ENCODE measurements around the gene MTMR2.

MTMR2 gene

DNA sequence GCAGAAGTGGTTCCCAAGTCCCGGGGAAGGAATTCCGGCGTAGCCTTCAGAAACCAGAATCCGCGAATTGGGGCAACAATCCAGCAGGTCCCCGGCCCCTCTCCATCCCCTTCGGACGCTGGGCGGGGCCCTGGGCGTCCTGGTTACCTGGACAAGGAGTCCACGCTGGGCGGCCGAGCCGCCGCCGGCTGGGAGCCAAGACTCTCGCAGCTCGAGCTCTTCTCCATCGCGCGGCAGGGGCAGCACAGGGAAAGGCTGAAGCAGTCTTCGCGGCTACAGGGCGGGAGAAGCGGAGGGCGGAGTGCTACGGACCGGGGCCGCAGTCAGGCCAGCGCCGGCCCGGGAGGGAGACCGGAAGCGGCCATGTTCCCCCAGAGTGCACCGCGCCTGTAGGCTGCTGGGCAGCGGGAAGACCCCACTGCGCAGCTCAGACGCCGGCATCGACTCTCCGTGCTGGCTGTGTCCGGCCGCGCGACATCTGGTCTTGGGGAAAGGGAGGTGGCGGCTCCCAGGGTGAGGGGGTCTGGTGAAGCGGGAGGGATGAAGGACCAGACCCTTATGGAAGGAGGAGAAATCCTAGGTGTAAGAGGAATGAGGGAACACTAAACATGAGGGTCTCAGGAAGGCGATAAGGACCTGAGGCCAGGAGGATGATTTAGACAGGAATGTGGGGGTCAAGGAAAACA lies at the start of gene MTMR2:
Gene MTMR2, minus strand, starts transcription at position 380 of the 686 bp plus-strand sequence. Its CDS starts 153 bp downstream, at position 227.
- in situ Hi-C loops (cut with HindIII; ENCODE audit: low sequenced_read_pairs), result loop anchor here (10.0 kb wide), 1 partner anchor 441 kb away; no protein-coding TSS in a partner anchor

DNA sequence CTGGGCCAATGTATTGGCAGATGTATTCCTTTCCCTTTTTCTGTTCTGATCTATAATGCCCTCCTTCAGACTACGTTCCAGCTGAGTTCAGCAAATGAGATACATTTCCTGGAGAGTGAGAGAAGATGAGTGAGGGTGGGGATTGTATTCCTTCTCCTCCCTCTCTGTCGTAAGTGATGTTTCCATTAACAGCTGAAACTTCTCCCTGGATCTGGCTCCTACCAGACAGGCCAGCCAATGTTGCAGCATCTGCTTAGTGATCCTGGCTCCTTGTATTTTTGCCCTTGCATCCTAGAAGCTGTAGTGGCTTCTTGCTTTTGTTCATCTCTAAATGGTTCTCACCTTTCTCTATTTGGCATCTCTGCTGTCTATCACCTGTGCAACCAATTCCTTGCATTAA lies 48.2 kb upstream of the MTMR2 start:
- in situ Hi-C loops (cut with HindIII; ENCODE audit: low sequenced_read_pairs), result no loop called here

GRCh38 chr11:95968585-95968984 lies 44.7 kb upstream of the MTMR2 start:
- in situ Hi-C loops (cut with HindIII; ENCODE audit: low sequenced_read_pairs), result no loop called here

DNA sequence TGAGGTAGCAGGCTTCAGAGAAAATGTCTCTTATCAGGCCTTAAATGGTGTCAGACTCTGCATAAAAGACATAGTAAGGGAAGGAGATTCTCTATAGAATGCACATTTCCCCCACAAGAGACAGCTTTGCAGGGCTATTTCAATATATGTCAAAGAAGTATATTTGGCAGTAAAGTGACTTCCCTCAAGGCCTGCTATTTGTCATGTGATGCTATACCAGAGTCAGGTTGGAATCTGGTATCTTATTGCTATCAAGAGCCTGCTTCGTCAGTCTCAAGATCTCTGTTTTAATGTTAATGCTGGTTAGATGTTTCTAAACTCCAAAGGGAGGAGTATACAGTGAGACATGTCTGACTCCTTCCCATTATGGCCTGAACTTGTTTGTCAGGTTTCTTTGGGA lies 40.4 kb upstream of the MTMR2 start:
- in situ Hi-C loops (cut with HindIII; ENCODE audit: low sequenced_read_pairs), result no loop called here

- in situ Hi-C loops (cut with HindIII; ENCODE audit: low sequenced_read_pairs), result no loop called here
These were observed 37.9 kb upstream of the MTMR2 start for GRCh38 chr11:95961758-95962157.

DNA sequence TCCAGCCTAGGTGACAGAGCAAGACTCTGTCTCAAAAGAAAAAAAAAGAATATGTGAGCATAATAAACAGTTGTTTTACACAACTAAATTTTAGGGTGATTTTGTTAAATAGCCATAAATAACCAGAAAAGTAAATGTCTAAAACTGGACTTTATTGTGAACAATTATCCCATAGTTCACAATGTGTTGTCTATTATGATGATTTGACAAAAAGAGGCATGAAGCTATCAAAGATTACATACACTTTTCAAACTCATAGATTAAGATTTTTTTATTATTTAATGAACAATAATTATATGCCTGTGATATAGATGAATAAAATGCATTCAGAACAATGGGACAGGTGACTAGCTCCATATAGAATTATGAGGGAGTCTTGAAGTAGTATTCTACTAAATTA lies 27.0 kb upstream of the MTMR2 start:
- in situ Hi-C loops (cut with HindIII; ENCODE audit: low sequenced_read_pairs), result no loop called here

DNA sequence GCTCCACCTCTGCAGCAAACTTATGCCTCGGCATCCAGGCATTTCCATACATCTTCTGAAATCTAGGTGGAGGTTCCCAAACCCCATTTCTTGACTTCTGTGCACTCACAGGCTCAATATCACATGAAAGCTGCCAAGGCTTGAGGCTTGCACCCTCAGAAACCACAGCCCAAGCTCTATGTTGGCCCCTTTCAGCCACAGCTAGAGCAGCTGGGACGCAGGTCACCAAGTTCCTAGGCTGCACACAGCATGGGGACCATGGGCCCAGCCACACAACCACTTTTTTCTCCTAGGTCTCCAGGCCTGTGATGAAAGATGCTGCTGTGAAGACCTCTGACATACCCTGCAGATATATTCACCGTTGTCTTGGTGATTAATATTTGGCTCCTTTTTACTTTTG lies 24.7 kb upstream of the MTMR2 start:
- in situ Hi-C loops (cut with HindIII; ENCODE audit: low sequenced_read_pairs), result no loop called here

GRCh38 chr11:95944623-95945022 lies 20.7 kb upstream of the MTMR2 start:
- in situ Hi-C loops (cut with HindIII; ENCODE audit: low sequenced_read_pairs), result no loop called here

DNA sequence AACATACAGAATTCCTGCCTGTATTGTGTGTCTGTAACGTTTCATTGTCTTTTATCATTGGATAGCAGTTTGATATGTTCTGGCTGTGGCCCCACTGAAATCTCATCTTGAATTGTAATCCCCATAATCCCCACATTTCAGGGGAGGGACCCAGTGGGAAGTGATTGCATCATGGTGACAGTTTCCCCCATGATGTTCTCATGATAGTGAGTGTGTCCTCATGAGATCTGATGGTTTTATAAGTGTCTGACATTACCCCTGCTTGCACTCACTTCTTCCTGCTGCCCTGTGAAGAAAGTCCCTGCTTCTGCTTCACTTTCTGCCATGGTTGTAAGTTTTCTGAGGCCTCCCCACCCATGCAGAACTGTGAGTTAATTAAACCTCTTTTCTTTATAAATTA lies 19.6 kb upstream of the MTMR2 start:
- in situ Hi-C loops (cut with HindIII; ENCODE audit: low sequenced_read_pairs), result no loop called here

DNA sequence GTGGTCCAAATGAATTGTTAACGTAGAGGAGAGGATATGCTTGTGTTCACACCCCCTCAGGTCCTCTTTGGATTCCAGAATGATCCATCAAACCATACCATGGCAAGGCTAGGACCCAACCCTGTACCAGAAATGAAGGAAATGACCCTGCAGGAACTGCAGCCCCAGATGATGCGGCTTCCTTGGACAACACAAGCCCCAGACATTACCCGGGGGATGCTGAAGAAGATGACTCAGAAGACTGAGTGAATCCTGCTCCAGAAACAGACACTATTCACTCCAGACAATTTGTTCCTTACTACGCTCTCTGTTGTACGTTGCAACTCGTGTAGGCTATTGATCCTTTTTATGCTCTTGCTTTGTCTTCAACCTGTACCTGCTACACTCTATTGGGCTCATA lies 15.2 kb upstream of the MTMR2 start:
- in situ Hi-C loops (cut with HindIII; ENCODE audit: low sequenced_read_pairs), result no loop called here

DNA sequence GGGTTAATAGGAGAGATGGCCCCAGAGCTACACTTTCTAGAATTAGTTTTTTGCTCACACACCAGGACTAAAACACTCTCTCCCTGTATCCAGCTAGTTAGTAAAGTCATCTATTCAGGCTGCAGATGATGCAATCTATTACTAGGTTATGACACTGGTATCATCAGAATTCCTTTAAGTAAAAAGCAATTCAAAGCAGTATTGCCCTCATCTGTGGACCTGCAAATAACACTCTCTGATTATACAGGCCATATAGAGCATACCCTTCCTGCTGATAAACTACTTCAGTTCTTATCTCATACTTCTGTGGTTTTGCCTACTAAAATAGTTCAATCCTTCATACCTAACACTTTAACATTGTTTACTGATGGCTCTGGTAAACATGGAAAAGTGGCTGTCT lies 13.5 kb upstream of the MTMR2 start:
- in situ Hi-C loops (cut with HindIII; ENCODE audit: low sequenced_read_pairs), result no loop called here

DNA sequence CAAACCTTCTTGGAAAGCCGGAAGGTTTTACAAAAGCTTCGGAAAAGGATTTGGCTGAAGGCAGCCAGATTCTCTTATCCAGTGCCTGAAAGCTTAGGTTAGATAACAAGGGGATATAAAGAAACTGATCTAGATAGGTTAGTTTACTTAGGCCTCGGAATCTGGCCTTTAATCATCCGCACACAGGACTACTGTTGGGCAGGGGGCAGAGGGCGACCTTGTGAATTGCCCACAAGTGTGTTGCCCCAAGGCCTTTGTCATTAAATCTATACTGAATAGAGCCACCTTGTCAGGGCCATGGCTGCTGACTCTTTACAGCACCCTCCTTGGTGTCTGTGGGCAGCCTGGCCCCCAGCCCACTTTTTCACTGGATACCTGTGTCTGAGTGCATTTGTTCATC lies 9.7 kb upstream of the MTMR2 start:
- in situ Hi-C loops (cut with HindIII; ENCODE audit: low sequenced_read_pairs), result no loop called here

GRCh38 chr11:95931916-95932315 lies 8.0 kb upstream of the MTMR2 start:
- in situ Hi-C loops (cut with HindIII; ENCODE audit: low sequenced_read_pairs), result no loop called here

DNA sequence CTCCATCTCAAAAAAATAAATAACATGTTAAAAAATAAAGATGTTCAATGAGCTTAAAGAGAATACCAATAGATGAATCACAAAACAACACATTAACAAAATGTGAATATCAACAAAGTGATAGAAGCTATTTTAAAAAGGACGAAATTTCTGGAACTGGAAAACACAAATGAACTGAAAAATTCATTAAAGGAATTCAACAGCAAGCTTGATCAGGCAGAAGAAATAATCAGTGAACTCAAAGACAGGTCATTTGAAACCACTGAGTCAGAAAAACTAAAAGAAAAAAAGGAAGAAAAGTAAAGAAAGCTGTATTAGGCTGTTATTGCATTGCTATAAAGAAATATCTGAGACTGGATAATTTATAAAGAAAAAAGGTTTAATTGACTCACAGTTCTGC lies 7.0 kb upstream of the MTMR2 start:
- in situ Hi-C loops (cut with HindIII; ENCODE audit: low sequenced_read_pairs), result no loop called here

GRCh38 chr11:95926726-95927125 lies 2.8 kb upstream of the MTMR2 start:
- in situ Hi-C loops (cut with HindIII; ENCODE audit: low sequenced_read_pairs), result loop anchor here (10.0 kb wide), 1 partner anchor 438 kb away; no protein-coding TSS in a partner anchor

GRCh38 chr11:95925011-95925410 lies 1.1 kb upstream of the MTMR2 start:
- in situ Hi-C loops (cut with HindIII; ENCODE audit: low sequenced_read_pairs), result loop anchor here (10.0 kb wide), 1 partner anchor 440 kb away; no protein-coding TSS in a partner anchor

DNA sequence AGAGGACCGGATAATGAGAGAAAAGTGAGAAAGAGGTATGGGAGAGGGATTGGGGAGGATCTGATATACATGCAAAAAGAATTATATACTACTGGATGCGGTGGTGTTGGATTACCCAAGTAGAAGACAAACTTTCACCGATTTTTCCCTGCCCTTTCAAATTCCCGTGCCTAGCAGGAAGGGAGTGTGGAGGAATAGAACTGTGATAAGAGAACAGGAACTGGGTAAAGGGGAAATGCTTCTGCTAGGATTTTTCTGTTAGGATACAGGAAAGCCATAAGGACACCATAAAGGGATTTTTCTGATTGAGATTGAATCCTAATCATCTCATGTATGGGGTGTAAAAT lies 480 bp upstream of the MTMR2 start:
- in situ Hi-C loops (cut with HindIII; ENCODE audit: low sequenced_read_pairs), result loop anchor here (10.0 kb wide), 1 partner anchor 440 kb away; no protein-coding TSS in a partner anchor

DNA sequence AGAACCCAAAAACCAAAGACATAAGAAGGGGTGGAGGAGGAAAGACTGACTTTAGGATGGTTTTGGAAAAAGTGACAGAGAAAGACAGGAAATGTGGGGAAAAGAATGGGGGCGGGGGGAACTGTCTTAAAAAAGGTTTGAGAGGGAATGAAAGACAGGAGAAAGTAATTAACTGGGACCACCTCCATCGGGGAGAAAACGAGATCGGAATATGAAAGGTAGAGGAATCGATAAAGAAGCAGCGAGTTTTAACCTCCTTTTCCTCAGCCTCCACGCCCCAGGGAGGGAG lies 524 bp downstream of the MTMR2 start:
- in situ Hi-C loops (cut with HindIII; ENCODE audit: low sequenced_read_pairs), result loop anchor here (10.0 kb wide), 1 partner anchor 441 kb away; no protein-coding TSS in a partner anchor

GRCh38 chr11:95922536-95923438 lies 1.1 kb downstream of the MTMR2 start:
- in situ Hi-C loops (cut with HindIII; ENCODE audit: low sequenced_read_pairs), result loop anchor here (10.0 kb wide), 1 partner anchor 442 kb away; no protein-coding TSS in a partner anchor

DNA sequence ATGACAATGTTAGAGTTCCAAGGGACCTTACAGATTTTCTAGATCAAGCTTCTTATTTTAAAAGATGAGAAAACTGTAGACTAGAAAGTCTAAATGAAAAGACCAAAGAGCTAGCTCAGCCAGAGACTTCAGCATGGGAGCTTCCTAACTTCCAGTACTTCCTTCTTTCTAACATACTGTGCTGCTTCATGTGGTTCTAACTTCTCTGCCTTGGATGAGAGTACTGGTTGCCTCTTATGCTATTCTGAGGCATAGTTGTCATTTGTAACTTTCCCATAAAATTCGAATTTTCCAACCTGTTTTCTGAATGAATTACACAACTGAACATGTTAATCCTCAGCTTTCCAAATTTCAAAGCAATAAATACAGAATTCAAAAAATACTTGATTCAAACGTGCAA lies 1.8 kb downstream of the MTMR2 start:
- in situ Hi-C loops (cut with HindIII; ENCODE audit: low sequenced_read_pairs), result loop anchor here (10.0 kb wide), 1 partner anchor 443 kb away; no protein-coding TSS in a partner anchor

DNA sequence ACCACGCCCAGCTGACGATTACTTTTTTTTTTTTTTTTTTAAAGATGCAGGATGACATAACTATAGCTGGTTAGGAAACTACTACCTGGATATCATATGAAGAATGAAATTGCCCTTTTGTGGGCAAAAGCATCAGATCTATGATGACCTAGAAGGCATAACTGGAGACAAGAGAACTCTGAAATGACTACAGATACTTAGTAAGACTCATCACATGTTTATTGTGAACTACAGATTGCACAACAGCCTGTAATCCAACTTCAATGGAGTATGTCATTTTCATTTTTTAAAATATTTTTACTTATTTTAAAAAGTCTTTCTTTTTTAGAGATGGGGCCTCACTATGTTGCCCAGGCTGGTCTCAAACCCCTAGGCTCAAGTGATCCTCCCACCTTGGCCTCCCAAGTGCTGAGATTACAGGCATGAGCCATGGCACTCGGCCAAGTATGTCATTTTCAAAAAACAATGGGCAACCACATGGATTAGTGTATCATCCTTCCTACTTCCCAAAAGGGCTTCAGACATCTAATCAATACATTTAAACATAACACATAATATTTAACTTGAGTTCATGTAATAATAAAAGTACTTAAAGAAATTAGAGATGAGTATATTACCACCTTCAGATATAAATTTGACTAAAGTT lies 3.3 kb downstream of the MTMR2 start:
- in situ Hi-C loops (cut with HindIII; ENCODE audit: low sequenced_read_pairs), result loop anchor here (10.0 kb wide), 1 partner anchor 444 kb away; no protein-coding TSS in a partner anchor
